Endothelial cell of hepatic sinusoid (primary cell): ENCODE measurements around the gene DNHD1.

Source experiments
- in situ Hi-C: cut with HindIII; loops from 2 replicates; pipeline ENCODE4 v1.10.0; 2017; ENCODE audit warnings: low sequenced_read_pairs

DNHD1 gene

DNA sequence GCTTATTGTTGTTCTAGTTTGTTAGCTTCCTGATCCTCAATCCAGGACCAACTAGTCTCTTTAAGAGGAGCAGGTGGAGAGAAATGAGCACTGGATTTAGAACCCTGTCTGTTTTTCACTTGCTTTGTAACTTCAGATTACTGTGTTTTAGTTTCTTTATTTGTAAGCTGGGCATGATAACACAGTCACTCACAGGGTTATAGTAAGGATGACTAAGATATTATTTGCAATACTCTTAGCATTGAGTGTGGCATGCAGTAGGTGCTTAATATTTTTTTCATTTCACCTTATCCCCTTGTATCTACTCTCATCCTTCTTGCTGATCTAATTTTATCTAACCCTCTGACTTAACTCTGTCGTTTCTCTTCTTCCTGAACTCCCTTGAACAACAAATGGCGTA is 33.8 kb downstream of the DNHD1 start:
- in situ Hi-C loops: no loop called here

DNA sequence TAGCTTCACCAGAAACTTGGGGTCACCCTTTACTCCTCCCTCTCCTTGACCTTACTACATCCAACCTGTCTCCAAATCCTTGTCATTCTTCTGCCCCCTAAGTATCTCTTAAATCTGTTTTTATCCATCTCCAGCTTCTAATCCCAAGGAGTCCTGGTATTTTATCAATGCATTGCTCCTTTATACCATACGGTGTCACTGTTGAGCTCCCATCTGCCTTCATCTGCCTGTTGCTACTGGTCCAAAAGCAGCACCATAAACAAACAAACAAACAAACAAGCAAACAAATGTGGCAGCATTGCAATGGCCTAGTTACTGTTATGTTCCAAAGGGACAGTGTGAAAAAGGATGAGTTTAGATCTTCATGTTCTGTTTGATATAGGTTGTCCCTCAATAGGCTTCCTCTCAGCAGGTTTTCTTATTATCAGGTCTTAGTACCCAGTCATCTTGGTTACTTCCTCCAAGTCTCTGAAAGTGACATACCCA is 34.2 kb downstream of the DNHD1 start:
- in situ Hi-C loops: no loop called here

DNA sequence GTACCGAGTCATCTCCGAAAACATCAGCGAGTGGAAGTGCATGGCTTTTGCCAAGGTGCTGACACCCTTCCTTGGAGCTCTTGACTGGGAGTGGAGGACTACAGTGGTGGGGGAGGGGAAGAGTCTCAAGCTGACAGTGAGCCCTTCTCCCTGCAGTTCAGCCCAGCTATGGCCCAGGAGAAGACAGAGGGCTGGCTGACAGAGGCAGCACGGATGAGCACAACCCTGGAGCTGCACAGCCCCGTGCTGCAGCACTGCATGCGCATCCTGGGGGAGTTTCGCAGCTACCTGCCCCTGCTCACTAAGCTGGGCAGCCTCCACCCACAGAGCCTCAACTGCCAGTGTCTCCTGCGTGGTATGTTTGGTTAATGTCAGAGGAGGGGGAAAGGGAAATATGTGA is 41.4 kb downstream of the DNHD1 start:
- in situ Hi-C loops: loop anchor here (5.0 kb wide), 1 partner anchor 169 kb away; no protein-coding TSS in a partner anchor

DNA sequence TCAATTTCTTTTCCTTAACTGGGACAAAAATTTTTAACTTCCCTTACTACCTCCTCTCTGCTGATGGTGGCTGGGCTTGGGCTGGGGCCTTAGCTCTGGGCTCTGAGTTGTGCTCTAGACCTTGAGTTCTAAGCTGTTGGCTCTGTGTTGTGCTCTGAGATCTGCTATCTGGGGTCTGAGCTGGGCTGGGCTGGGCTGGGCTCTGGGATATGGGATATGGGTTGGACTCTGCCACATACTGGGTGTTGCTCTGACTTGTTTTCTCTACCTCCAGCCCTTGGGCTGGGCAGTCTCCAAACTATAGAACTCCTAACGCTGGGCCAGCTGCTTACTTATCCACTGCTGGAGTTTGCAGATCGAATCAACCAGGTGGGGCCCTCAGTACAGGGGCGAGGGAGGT is 41.9 kb downstream of the DNHD1 start:
- in situ Hi-C loops: loop anchor here (5.0 kb wide), 1 partner anchor 168 kb away; no protein-coding TSS in a partner anchor

DNA sequence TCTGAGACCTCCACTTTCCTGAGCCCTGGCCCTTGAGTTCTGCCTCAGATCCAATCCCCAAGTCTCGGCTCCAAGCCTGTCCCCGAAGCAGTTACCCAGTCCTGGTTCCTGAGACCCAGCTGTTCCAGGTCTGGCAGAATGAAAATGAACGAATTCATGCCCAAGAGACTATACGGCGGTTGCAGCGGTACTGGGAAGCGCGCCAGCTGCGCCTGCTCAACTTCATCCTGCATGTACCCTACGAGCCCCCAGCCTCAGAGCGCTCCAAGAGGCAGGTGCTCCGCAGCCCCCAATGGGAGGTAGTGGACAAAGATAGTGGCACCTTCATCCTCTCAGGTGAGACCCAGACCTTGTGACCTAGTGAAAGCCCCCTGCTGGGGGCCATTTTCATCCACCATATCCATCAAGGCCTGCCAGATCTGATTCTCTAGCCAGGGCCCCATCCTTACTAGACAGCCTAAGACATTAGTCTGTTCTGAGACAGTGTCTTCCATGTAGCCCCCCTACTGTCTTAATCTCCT is 42.7 kb downstream of the DNHD1 start:
- in situ Hi-C loops: loop anchor here (5.0 kb wide), 1 partner anchor 167 kb away; no protein-coding TSS in a partner anchor

DNA sequence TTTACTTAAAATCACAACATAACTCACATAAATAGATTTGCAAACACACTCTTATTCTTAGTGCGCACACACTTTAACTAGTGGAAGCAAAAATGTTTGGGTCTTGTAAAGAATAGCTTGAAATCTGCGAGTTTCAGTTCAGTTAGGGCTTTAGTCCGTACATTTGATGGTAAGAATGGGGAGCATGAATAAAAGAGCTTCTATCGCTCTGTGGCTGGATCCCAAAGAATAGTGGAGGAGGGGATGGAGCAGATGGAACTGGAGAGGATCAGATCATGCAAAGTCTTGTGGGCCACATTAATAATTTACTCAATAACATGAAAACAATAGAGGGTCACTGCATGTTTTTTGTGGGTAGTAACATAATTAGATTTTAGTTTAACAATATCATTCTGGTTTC is 44.3 kb downstream of the DNHD1 start:
- in situ Hi-C loops: no loop called here

DNA sequence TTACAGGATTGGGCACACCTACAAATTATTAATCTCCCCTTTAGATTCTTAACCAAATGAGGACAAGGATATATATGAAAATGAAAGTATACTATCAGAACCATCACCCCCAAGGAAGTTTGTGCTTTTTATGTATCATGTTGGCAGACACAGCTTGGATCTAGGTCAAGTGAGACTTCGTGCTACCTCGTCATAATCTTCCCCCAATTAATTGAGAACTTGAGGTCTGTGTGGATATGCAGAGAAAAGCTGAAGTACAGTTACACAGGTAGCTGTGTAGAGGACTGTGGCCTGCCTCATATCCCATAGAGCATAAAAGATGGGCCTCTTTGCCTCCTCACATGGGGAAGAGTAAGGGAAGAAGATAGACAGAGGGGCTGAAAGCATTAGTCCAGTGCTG is 45.6 kb downstream of the DNHD1 start:
- in situ Hi-C loops: no loop called here

DNA sequence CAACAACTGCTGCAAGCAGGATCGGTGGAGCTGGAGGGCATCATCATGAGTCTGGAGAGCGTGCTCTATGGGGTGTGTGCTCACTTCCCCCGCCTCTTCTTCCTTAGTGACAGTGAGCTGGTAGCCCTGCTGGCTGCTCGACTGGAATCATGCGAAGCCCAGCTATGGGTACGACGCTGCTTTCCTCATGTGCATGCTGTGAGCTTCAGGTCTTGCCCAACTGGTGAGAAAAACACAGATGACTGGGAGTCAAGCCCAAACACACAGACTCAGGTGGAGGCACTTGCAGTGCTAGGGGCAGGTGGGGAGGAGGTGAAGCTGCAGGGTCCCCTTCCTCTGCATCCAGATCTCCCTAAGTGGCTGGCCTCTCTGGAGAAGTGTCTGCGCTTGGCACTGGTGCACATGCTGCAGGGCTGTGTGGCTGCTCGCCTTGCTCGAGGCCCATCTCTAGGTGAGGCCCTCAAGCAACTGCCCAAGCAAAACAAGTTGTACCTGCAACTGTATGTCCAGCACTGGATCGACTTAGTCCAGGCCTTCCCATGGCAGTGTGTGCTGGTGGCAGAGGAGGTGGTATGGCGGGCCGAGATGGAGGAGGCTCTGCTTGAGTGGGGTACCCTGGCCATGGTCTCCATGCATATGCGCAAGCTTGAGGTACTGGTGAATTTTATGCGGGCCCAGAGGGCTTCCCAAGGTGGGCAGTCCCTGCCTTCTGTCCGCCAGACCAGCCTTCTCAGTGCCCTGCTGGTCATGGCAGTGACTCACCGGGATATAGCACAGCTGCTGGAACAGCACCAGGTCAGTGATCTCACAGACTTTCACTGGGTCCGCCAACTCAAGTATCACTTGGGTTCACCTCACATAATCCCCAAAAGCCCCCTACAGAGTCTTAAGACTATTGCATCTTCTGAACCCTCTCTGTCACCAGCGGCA is 48.1 kb downstream of the DNHD1 start:
- in situ Hi-C loops: loop anchor here (5.0 kb wide), 1 partner anchor 107 kb away; no protein-coding TSS in a partner anchor

DNA sequence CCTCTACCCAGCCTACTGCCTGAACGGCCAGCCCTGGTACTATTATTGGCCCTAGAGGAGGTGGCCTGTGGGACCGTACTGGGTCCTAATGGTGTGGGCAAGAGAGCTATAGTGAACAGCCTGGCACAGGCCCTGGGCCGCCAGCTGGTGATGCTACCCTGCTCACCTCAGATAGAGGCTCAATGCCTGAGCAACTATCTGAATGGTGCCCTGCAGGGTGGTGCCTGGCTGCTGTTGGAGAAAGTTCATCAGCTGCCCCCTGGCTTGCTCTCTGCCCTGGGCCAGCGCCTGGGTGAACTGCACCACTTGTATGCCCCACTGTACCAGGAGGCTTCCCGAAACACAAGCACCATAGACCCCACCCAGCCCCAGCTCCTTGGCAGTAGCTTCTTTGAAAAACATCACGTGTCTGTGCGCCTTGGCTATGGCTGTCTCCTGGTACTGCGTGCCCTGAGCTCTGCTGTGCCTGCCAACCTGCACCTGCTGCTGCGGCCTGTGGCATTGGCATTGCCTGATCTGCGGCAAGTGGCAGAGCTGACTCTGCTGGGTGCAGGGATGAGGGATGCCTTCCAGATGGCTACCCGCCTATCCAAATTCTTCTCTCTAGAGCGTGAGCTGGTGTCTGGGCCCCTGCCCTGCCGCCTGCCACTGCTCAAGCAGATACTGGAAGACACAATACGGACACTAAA is 49.0 kb downstream of the DNHD1 start:
- in situ Hi-C loops: loop anchor here (5.0 kb wide), 1 partner anchor 106 kb away; no protein-coding TSS in a partner anchor

DNA sequence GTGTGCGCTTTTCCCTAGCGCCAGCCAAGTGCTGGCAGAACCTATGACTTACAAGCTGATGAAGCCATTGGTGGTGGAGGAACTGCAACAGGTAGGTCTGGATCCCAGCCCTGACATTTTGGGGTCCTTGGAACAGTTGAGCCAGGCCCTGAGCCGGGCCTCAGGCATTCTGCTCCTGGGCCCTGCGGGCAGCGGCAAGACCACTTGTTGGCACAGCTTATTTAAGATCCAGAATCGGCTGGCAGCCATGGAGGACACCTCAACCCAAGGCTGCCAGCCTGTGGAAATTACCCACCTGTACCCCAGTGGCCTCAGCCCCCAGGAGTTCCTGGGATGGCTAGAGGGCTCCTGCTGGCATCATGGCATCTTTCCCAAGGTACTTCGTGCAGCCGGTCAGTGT is 49.7 kb downstream of the DNHD1 start:
- in situ Hi-C loops: loop anchor here (5.0 kb wide), 1 partner anchor 106 kb away; no protein-coding TSS in a partner anchor

DNA sequence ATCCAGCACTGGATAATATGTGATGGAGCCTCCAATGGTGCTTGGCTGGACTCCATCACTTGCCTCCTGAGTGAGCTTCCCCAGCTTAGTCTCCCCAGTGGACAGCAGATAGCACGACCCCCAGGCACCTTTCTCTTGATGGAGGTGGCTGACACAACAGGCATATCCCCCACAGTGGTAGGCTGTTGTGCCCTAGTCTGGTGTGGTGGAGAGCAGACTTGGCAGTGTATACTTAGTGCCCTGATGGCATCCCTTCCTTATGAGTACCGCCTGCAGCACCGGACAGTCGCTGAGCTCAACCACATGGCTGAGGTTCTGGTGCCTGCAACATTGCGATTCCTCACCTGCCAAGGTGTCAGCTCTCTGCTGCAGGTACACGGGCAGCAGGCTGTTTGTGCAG is 50.1 kb downstream of the DNHD1 start:
- in situ Hi-C loops: loop anchor here (5.0 kb wide), 1 partner anchor 105 kb away; no protein-coding TSS in a partner anchor

DNA sequence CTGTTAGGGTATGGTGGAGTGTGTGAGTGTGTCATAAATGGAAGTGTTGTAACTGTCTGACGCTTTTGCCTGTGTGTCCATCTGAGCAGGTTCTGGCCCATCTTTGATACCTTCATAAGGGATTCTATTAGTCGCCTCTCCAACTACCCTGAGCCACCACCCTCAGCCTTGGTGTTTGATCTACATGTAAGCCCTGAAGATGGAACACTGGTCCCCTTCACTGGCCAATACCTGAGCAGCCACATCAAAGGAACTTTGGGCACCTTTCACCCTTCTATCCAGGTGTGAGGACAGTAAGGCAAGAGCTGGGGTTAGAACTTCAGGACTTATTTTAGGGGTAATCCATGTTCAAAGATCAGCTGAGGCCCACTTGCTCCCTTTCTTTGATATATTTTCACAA is 51.0 kb downstream of the DNHD1 start:
- in situ Hi-C loops: loop anchor here (5.0 kb wide), 1 partner anchor 104 kb away; no protein-coding TSS in a partner anchor

DNA sequence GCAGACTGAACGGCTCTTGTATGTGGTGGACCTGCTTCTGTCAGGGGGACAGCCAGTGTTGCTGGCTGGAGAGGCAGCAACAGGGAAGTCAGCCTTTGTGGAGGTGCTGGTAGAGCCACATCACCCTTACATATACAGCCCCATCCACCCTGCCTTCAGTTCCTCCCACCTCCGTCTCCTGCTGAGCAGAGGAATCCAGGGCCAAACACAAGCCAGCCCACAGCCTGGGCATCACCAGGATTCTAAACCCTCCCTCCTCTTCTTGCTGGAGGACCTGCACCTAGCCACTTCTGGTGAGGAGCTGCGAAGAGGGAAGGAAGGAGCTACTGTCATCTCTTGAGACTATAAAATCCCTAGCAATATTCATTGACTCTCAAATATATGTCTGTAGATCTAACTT is 51.6 kb downstream of the DNHD1 start:
- in situ Hi-C loops: loop anchor here (5.0 kb wide), 1 partner anchor 104 kb away; no protein-coding TSS in a partner anchor

DNA sequence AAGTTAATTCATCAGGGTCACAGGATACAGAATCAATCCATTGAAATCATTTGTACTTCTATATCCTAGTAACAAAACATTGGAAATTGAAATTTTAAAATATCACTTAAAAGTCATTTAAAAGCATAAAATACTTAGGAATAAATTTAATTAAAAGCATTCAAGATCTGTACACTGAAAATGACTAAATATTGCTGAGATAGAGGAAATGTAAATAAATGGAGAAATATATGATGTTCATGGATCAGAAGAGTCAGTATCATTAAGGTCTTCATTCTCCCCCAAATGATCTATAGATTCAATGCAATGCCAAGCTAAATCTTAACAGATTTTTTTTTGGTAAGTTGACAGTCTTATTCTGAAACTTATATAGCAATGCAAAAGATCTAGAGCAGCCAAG is 56.6 kb downstream of the DNHD1 start:
- in situ Hi-C loops: no loop called here

DNA sequence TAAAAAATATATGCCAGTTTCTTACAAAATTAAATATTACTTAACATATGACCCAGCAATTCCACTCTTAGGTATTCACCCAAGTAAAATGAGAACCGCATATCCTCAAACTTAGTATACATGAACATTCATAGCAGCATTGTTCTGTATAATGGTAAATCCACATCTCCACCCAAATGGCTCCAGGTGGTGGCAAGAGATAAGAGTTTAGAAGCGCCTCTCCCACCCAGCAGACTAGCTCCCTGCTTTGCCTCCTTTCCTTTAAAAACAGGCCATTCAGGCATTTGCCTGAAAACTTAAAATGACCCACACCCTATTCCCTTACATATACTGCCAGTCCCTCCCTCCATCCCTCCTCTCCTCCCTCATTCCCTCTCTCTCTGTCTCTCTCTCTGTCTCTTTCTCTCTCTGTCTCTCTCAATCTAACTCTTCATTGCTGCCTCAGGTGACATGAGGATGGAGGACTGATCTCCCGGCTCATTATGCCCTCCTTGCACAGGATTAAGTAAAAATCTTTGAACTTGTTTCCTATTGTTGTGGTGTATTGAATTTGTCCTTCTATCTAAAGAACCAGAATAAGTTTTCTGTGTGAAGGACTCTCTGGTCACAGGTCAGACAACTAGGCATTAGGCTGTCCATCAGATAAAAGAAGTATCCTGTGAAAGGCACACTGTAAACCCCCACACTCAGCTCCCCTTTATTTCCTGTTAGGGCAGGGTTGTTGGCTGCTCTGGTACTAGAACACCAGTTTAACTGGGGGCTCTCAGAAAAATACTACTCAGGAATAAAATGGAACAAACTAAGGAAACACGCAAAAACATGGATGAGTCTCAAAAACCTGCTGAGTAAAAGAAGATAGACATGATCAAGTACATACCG is 58.0 kb downstream of the DNHD1 start:
- in situ Hi-C loops: no loop called here

DNA sequence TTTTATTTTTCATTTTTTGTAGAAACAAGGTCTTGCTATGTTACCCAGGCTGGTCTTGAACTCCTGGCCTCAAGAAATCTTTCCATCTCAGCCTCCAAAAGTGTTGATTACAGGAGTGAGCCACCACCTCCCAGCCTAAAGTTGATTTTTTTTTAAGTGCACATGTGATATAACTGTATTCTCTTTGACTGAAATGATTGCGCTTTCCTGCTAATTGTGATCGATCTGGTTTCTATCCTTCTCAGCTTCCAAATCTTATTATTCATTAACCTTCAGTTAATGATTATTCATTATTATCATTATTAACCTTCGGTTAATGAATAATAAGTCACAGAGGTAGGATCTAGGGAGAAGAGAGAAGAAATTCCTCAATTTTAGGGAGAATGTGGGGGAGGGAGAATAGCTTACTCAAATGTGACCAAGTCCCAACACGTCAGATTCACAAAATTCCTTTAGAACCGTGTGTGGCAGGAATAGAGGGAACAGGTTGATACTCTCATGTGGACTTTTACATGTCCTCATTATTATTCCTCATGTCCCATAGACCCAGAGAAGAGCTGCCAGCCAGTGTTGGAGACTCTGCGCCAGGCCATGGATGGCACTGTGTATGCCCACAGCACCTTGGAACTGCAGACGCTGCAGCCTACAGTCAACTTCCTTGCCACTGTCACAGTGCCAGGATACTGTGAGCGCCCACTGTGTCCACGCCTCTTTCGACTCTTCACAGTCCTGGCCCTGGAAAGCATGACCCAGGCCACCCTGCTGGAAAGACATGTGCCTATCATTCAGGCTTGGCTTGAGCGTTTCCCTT is 59.3 kb downstream of the DNHD1 start:
- in situ Hi-C loops: no loop called here

DNA sequence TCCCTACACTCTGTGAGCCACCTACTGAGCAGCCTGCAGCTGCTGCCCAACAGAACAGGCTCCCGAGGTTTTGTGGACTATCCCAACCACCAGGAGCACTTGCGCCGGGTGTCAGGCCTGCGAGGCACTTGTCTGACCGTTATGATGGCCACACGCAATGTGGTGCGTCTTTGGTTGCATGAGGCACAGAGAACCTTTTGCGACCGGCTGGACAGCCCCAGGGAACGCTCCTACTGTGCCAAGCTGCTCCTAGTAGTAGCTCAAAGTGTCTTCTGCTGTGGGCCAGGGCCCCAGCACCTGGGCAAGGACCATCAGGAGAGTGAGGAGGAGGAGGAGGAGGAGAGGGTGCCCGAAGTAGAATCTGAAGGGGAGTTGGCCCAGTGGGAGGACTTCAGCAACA is 60.0 kb downstream of the DNHD1 start:
- in situ Hi-C loops: no loop called here

DNA sequence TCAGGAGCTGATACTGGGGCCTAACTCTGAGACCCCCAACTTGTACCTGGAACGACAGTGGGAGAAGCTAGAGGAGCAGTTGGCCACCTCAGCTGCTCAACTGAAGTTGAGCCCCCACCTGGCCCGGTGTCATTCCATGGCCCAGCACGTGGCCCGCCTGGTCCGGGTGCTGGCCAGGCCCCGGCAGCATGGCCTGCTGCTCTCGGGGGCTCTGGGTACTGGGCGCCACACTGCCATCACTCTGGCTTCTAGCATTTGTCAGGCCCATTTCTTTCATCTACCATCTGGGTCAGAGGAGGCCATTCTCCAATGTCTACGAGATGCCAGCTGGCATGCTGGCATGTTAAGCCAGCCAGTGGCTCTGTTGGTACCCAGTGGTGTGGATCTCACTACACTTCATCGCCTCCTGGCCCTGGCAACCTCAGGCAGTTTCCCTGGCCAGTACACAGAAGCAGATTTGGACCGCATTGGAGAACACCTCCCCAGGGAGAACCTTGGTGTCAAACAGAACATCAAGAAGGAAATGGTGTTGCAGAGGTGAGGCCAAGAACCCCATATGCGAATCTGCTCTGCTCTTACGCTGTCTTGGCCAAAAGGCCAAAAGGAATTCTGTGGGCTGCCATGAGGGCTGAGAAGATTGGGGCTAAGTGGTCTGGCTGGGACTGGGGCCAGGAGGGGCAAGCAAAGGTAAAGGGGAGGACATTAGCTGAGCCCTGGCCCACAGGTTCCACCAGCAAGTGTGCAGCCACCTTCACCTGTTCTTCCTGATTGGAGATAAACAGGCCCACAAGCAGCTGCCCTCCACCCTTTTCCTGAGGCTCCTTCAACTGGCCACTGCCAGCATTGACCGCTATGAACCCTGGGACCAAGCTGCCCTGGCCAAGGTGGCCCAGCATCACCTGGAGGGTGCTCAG is 60.9 kb downstream of the DNHD1 start:
- in situ Hi-C loops: no loop called here
